Right atrium auricular region (tissue), 2 donors: ENCODE results near the gene OR2V2. TPM values are rescaled to one million over a fixed set of nuclear protein-coding genes. Genes with fewer than 3 reads are reported as not detected.
A peak's percentile ranks its signal among the peaks of the same experiment; 100 is the strongest.

Experiments
- DNase-seq: peaks from one replicate; pipeline ENCODE4 v3.0.0-alpha.2; 2019; ENCODE audit warnings: low spot score
- H3K27ac ChIP-seq, 2 donors: fragments of 200-600 bp; sonication (generic); 1 replicate in 1 of 2; 2 replicates in 1 of 2; pipeline ENCODE4 v1.5.1; 2016 to 2019
- H3K27me3 ChIP-seq, 2 donors: fragments of 200-600 bp; sonication (generic); one replicate each; pipeline versions ENCODE4 v1.5.1 to v1.6.0; 2017 to 2019
- H3K36me3 ChIP-seq: fragments of 200-600 bp; sonication (generic); one replicate; pipeline ENCODE4 v1.5.1; 2016
- H3K4me1 ChIP-seq, 2 donors: fragments of 200-600 bp; sonication (generic); one replicate each; pipeline versions ENCODE4 v1.5.1 to v1.6.0; 2017 to 2019
- H3K4me3 ChIP-seq, 2 donors: fragments of 200-600 bp; sonication (generic); 1 replicate in 1 of 2; 2 replicates in 1 of 2; pipeline ENCODE4 v1.5.1; 2017 to 2019; ENCODE audit warnings: mild to moderate bottlenecking in 1 of 2, moderate library complexity in 1 of 2
- H3K9me3 ChIP-seq, 2 donors: fragments of 200-600 bp; sonication (generic); one replicate each; pipeline ENCODE4 v1.5.1; 2019
- total RNA-seq, 2 donors: library from RNA; depleted of rRNA; stranded (reverse); fragments of >200 nt; gene quantifications; one replicate each; pipeline ENCODE4 v1.1.0, GENCODE V29; 2016
- TF ChIP-seq, protein P1 (sequence below), 2 donors: fragments of 200-600 bp; sonication (generic); IDR thresholded peaks; one replicate each; pipeline ENCODE4 v1.5.1; 2019; ENCODE audit warnings: antibody characterized with exemption in 2 of 2

OR2V2 gene
- total RNA-seq, 2 donors from 2014 or later = not detected

DNA sequence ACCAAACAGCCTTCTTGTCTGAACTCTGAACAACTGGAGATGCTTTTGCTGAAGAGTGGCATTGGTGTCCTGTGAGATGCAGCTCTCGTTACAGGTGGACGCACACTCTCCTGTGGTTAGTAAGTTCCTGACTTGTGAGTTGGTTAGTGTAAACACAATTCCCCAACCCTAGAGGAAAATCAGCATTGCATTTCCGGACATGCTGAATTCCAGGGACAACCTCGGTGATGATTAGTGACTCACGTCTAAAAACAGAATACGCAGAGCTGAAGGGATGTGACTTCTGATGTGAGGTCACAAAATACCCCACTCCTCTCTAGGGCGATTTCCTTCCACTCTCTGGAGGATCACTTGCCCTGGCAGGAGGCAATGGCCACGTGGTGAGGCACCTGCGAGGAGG, 5.0 kb downstream of the OR2V2 start:
- Histone ChIP-seq H3K4me1 (no peaks in the 10 kb centered on the region), H3K36me3 (no peaks in the 10 kb centered on the region), H3K4me3 (no peak overlapping the region), H3K27me3 (no peaks in the 10 kb centered on the region), H3K27ac (no peak overlapping the region), H3K9me3 (no peaks in the 10 kb centered on the region)
- DNase-seq = no peak
- TF ChIP-seq, protein P1, sequence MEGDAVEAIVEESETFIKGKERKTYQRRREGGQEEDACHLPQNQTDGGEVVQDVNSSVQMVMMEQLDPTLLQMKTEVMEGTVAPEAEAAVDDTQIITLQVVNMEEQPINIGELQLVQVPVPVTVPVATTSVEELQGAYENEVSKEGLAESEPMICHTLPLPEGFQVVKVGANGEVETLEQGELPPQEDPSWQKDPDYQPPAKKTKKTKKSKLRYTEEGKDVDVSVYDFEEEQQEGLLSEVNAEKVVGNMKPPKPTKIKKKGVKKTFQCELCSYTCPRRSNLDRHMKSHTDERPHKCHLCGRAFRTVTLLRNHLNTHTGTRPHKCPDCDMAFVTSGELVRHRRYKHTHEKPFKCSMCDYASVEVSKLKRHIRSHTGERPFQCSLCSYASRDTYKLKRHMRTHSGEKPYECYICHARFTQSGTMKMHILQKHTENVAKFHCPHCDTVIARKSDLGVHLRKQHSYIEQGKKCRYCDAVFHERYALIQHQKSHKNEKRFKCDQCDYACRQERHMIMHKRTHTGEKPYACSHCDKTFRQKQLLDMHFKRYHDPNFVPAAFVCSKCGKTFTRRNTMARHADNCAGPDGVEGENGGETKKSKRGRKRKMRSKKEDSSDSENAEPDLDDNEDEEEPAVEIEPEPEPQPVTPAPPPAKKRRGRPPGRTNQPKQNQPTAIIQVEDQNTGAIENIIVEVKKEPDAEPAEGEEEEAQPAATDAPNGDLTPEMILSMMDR (IDR thresholded peaks at IDR 0.05) = no peak

DNA sequence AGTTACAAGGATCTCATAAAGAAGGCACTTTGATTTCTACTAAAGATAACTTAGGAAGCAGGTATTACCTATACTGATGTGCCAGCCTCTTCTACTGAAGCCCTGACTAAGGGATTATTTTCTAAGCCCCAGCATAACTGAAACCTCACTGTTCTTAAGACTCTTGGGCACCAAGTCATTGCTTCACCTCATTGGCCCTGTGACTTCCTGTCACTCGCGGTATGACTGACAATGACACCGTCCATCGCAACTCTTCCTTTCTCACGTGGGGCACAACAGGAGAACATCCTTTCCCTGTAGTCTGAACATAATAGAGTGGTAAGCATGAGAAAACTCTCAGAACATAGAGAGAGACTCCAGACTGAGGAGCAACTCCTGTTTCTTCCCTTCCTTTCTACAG, 6.4 kb downstream of the OR2V2 start:
- Histone ChIP-seq H3K36me3 (no peaks in the 10 kb centered on the region), H3K27ac (no peak overlapping the region), H3K27me3 (no peaks in the 10 kb centered on the region), H3K4me3 (no peak overlapping the region), H3K4me1 (no peaks in the 10 kb centered on the region), H3K9me3 (no peaks in the 10 kb centered on the region)
- DNase-seq = no peak
- TF ChIP-seq, protein P1 (IDR thresholded peaks at IDR 0.05) = no peak

DNA sequence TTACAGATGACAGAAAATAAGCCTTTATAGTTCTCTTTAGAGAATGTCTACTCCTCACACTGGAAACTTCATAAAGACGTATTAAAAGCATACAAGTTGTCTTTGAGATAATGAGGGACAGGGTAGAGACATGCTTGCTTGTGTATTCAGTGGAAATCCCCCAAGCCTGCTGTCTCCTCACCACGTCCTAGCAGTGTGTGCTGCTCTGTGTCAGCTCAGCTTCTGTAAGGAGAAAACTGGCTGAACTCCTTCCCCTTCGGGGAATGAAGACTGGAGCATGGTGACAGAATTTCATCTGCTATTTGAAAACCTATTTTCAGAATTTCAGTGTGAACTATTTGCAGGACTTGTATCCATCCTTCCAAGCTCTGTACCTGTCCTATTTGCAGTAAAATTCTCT, 9.4 kb downstream of the OR2V2 start:
- TF ChIP-seq, protein P1 (IDR thresholded peaks at IDR 0.05) = no peak
- Histone ChIP-seq H3K36me3 (no peaks in the 10 kb centered on the region), H3K4me3 (no peak overlapping the region), H3K27ac (no peak overlapping the region), H3K9me3 (no peaks in the 10 kb centered on the region), H3K4me1 (peaks cover 0 to 6% of the 10 kb centered on the region in 2 donors), H3K27me3 (no peaks in the 10 kb centered on the region)
- no peak for DNase-seq

DNA sequence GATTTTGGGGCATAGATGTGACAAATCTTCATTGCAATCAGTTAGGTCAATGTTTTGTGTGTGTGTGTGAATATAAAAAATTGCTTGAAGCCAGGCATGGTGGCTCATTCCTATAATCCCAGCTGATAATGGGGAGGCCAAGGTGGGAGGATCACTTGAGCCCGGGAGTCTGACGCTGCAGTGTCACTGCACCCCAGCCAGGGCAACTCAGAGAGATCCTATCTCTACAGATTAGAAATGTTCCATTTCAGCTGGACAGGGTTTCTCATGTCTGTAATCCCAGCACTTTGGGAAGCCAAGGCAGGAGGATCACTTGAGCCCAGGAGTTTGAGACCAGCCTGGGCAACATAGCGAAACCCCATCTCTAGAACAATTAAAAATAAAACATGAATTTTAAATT, 11.5 kb downstream of the OR2V2 start:
- Histone ChIP-seq H3K4me1 (peaks cover 0 to 6% of the 10 kb centered on the region in 2 donors), H3K9me3 (no peaks in the 10 kb centered on the region), H3K4me3 (no peak overlapping the region), H3K27me3 (no peaks in the 10 kb centered on the region), H3K36me3 (no peaks in the 10 kb centered on the region), H3K27ac (no peak overlapping the region)
- DNase-seq = no peak
- TF ChIP-seq, protein P1 (IDR thresholded peaks at IDR 0.05) = no peak

DNA sequence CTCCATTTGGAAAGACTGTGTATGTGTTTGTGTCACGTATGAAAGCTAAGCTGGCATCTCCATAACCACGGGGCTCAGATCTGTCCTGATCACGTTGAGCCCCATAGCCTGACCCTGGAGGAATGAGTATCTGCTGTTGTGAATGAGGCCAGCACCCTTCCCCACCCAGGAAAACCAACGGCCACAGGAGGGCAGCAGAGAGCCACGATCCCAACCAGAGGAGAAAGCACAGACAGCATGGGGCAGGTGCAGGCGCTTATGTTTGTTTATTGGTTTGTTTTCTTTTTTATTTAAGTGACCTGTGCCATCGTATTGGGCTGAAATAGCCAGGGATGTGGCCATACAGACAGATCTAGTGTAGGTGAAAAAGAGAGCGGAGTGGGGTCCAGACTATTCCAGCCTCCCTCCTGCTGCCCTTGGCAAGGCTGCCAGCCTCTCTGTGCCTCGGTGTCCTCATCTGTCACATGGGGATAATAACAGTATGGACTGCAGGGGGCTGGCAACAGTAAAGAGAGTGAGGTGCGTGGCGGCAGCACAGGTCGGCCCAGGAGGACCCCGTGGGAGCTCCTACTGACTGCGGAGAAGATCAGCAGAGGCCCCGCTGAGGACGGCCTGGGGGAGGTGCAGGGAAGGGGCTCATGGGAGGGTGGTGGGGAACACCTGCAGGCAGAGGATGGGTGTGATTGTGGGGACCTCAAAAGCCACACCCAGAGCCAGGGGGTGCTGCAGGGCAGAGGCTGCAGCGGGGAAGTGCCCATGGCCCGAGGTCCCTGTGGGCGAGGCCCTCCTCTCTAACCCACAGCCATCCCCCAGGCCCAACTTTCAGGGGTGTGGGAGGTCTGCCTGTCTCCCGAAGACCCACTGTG, 12.1 kb downstream of the OR2V2 start:
- no peaks in the 10 kb centered on the region for H3K9me3 ChIP-seq
- DNase-seq = peak; percentile 88
- no peaks in the 10 kb centered on the region for H3K36me3 ChIP-seq
- H3K27ac ChIP-seq = peak overlapping the region; percentile 44 to 48
- TF ChIP-seq, protein P1 (IDR thresholded peaks at IDR 0.05) = peak; percentile 86 to 88
- H3K27me3 ChIP-seq = no peaks in the 10 kb centered on the region
- peaks cover 0 to 6% of the 10 kb centered on the region in 2 donors for H3K4me1 ChIP-seq
- no peak overlapping the region for H3K4me3 ChIP-seq
